Measurements from ENCODE around the gene KCNAB2. TPM values are rescaled to one million over a fixed set of nuclear protein-coding genes. Genes with fewer than 3 reads are reported as not detected.

The KCNAB2 gene
- total RNA-seq, 1 experiment from 2014 or later, result 10.3 TPM

DNA sequence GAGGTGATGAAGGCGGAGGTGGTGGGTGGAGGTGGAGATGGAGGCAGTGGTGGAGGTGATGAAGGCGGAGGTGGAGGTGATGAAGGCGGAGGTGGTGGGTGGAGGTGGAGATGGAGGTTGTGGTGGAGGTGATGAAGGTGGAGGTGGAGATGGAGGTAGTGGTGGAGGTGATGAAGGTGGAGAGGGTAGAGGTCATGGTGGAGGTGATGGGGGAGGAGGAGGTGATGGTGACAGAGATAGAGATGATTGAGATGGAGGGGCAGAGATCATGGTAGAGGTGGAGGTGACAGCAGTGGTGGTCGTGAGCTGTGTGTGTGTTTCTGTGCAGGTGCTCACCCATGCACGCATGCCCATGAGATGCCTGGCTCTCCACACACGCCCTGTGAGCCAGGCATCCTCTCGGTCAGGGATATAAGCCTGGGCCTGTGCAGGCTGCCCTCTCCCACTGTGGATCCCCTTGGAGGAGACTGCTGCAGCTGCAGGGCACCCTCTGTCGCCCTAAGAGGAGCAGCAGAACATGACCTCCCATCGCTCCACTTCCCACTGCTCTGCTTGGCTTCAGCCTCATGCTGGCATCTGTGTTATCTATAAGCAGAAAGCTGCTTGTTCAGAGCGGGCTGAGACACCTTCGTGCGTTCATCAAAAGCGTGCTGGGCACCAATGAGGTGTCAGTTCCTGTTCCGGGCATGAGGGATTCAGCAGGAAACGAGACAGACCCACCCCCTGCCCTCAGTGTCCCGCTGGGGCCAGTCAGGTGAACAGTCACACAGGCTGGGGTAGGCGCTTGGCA is 33.0 kb upstream of the KCNAB2 start (continued):
- TF ChIP-seq EMX1 (CRISPR knock-in tag; IDR thresholded peaks at IDR 0.05) (no peak), HMGA2 (CRISPR knock-in tag; IDR thresholded peaks at IDR 0.05) (no peak), NR1H2 (CRISPR knock-in tag; IDR thresholded peaks at IDR 0.05) (no peak), SMAD4 (CRISPR knock-in tag; IDR thresholded peaks at IDR 0.05) (no peak)
- TF ChIP-seq, protein P1, sequence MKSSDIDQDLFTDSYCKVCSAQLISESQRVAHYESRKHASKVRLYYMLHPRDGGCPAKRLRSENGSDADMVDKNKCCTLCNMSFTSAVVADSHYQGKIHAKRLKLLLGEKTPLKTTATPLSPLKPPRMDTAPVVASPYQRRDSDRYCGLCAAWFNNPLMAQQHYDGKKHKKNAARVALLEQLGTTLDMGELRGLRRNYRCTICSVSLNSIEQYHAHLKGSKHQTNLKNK (CRISPR knock-in tag; IDR thresholded peaks at IDR 0.05), result no peak
- TF ChIP-seq, protein P2, sequence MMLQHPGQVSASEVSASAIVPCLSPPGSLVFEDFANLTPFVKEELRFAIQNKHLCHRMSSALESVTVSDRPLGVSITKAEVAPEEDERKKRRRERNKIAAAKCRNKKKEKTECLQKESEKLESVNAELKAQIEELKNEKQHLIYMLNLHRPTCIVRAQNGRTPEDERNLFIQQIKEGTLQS (CRISPR knock-in tag; conservative IDR thresholded peaks at IDR 0.05), result no peak
- TF ChIP-seq, protein P3, sequence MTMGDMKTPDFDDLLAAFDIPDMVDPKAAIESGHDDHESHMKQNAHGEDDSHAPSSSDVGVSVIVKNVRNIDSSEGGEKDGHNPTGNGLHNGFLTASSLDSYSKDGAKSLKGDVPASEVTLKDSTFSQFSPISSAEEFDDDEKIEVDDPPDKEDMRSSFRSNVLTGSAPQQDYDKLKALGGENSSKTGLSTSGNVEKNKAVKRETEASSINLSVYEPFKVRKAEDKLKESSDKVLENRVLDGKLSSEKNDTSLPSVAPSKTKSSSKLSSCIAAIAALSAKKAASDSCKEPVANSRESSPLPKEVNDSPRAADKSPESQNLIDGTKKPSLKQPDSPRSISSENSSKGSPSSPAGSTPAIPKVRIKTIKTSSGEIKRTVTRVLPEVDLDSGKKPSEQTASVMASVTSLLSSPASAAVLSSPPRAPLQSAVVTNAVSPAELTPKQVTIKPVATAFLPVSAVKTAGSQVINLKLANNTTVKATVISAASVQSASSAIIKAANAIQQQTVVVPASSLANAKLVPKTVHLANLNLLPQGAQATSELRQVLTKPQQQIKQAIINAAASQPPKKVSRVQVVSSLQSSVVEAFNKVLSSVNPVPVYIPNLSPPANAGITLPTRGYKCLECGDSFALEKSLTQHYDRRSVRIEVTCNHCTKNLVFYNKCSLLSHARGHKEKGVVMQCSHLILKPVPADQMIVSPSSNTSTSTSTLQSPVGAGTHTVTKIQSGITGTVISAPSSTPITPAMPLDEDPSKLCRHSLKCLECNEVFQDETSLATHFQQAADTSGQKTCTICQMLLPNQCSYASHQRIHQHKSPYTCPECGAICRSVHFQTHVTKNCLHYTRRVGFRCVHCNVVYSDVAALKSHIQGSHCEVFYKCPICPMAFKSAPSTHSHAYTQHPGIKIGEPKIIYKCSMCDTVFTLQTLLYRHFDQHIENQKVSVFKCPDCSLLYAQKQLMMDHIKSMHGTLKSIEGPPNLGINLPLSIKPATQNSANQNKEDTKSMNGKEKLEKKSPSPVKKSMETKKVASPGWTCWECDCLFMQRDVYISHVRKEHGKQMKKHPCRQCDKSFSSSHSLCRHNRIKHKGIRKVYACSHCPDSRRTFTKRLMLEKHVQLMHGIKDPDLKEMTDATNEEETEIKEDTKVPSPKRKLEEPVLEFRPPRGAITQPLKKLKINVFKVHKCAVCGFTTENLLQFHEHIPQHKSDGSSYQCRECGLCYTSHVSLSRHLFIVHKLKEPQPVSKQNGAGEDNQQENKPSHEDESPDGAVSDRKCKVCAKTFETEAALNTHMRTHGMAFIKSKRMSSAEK (CRISPR knock-in tag; IDR thresholded peaks at IDR 0.05; ENCODE audit: borderline replicate concordance), result no peak
- TF ChIP-seq, protein P4, sequence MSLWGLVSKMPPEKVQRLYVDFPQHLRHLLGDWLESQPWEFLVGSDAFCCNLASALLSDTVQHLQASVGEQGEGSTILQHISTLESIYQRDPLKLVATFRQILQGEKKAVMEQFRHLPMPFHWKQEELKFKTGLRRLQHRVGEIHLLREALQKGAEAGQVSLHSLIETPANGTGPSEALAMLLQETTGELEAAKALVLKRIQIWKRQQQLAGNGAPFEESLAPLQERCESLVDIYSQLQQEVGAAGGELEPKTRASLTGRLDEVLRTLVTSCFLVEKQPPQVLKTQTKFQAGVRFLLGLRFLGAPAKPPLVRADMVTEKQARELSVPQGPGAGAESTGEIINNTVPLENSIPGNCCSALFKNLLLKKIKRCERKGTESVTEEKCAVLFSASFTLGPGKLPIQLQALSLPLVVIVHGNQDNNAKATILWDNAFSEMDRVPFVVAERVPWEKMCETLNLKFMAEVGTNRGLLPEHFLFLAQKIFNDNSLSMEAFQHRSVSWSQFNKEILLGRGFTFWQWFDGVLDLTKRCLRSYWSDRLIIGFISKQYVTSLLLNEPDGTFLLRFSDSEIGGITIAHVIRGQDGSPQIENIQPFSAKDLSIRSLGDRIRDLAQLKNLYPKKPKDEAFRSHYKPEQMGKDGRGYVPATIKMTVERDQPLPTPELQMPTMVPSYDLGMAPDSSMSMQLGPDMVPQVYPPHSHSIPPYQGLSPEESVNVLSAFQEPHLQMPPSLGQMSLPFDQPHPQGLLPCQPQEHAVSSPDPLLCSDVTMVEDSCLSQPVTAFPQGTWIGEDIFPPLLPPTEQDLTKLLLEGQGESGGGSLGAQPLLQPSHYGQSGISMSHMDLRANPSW (CRISPR knock-in tag; conservative IDR thresholded peaks at IDR 0.05; ENCODE audit: low read depth), result no peak

DNA sequence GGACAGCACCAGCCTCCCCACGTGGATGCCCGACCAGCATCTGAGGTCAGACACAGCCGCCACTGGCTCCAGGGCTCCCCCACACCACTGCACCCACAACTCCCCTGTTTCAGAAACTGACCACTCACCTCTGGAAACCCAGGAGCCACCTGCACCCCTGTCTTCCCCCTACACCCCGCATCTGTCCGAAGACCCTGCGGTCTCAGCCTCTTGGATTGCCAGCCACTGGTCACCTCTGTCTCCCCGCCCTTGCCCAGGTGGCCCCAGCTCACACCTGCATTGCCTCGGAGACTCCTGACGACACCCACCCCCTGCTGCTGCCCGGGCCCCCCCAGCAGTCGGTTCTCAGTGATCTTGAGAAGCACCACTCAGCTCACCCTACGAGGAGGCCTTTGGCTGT is 32.2 kb upstream of the KCNAB2 start:
- CTCF ChIA-PET, result interaction anchor here (0.8 to 1.3 kb wide), 2 partner anchors 21 to 22 kb away, joined by 3 to 6 read pairs; no protein-coding TSS in a partner anchor
- no peak overlapping the region for H3K27ac Mint-ChIP-seq
- H3K27me3 Mint-ChIP-seq (ENCODE audit: low read depth), result no peaks in the 10 kb centered on the region; the same call in 1 of the 2 replicates

DNA sequence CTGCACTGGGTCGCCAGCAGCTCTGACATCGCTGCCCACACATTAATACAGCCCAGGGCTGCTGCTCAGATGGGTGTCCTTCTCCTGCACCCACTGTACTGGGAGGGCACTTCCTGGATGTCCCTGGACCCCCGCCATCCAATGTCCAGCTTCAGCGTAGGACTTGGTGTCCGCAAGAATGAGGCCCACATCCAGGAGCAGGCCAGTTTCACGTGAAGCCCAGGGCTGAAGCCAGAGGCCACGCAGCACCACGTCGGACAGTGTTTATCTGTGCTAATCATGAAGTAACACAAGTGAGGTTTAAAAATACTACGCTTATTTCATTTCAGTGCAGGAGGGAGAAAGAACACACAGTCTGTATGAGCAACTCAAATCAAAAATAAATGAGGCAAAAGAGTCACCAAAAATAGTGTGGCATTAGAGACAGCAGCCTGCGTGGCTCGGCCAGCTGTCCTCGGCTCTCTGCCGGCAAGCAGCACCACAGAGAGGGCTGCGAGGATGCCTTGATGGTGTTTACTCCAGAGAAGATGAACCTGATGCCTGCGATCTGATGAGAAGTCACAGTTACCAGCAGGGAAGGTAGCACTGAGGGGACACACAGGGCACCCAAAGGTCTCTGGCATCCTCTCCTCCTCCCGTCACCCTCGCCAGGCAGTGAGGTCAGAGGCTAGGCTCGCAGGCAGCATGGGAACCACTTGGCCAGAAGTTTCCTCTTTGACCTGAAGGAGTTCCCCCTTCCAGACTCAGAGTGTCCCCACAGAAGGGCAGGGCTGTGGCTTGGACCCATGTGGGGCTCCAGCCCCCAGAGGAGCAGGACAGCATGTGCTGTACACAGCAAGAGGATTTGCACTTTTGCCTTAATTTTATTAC is 31.3 kb upstream of the KCNAB2 start:
- POLR2A ChIA-PET, result no interaction called here
- H3K36me3 Mint-ChIP-seq, result no peaks in the 10 kb centered on the region
- no peak overlapping the region; the same call in 1 of the 2 replicates for H3K27ac Mint-ChIP-seq
- no peaks in the 10 kb centered on the region for H3K4me1 Mint-ChIP-seq
- no peaks in the 10 kb centered on the region; the same call in 1 of the 2 replicates for H3K27me3 Mint-ChIP-seq (ENCODE audit: low read depth)
- no peak for TF ChIP-seq RELA (CRISPR knock-in tag; IDR thresholded peaks at IDR 0.05; ENCODE audit: borderline replicate concordance)
- TF ChIP-seq, protein P5, sequence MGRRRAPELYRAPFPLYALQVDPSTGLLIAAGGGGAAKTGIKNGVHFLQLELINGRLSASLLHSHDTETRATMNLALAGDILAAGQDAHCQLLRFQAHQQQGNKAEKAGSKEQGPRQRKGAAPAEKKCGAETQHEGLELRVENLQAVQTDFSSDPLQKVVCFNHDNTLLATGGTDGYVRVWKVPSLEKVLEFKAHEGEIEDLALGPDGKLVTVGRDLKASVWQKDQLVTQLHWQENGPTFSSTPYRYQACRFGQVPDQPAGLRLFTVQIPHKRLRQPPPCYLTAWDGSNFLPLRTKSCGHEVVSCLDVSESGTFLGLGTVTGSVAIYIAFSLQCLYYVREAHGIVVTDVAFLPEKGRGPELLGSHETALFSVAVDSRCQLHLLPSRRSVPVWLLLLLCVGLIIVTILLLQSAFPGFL (CRISPR knock-in tag; IDR thresholded peaks at IDR 0.05; ENCODE audit: borderline replicate concordance), result no peak
- TF ChIP-seq CBFB (CRISPR knock-in tag; IDR thresholded peaks at IDR 0.05; ENCODE audit: low read depth), result no peak
- no peak for TF ChIP-seq TCF7 (CRISPR knock-in tag; IDR thresholded peaks at IDR 0.05; ENCODE audit: low read depth)
- TF ChIP-seq IRF2 (CRISPR knock-in tag; IDR thresholded peaks at IDR 0.05; ENCODE audit: borderline replicate concordance, low read depth), result no peak
- no peak for TF ChIP-seq ZNF416 (CRISPR knock-in tag; IDR thresholded peaks at IDR 0.05)
- TF ChIP-seq, protein P6, sequence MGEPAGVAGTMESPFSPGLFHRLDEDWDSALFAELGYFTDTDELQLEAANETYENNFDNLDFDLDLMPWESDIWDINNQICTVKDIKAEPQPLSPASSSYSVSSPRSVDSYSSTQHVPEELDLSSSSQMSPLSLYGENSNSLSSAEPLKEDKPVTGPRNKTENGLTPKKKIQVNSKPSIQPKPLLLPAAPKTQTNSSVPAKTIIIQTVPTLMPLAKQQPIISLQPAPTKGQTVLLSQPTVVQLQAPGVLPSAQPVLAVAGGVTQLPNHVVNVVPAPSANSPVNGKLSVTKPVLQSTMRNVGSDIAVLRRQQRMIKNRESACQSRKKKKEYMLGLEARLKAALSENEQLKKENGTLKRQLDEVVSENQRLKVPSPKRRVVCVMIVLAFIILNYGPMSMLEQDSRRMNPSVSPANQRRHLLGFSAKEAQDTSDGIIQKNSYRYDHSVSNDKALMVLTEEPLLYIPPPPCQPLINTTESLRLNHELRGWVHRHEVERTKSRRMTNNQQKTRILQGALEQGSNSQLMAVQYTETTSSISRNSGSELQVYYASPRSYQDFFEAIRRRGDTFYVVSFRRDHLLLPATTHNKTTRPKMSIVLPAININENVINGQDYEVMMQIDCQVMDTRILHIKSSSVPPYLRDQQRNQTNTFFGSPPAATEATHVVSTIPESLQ (CRISPR knock-in tag; IDR thresholded peaks at IDR 0.05), result no peak
- ATAC-seq, result no peak
- H3K9me3 Mint-ChIP-seq, result no peaks in the 10 kb centered on the region
- no peak for DNase-seq (ENCODE audit: low spot score)
- H3K4me3 Mint-ChIP-seq, result no peak overlapping the region
- CTCF ChIA-PET, result interaction anchor here (1.3 kb wide), 1 partner anchor 20 kb away, joined by 6 read pairs; no protein-coding TSS in a partner anchor

More for the DNA sequence above, 32.2 kb upstream of the KCNAB2 start:
- POLR2A ChIA-PET, result interaction anchor here (0.6 kb wide), 1 partner anchor 20 kb away, joined by 3 read pairs; no protein-coding TSS in a partner anchor
- no peaks in the 10 kb centered on the region for H3K4me1 Mint-ChIP-seq
- DNase-seq (ENCODE audit: low spot score) (no peak), ATAC-seq (no peak)
- no peaks in the 10 kb centered on the region for H3K36me3 Mint-ChIP-seq
- H3K9me3 Mint-ChIP-seq, result no peaks in the 10 kb centered on the region
- no peak overlapping the region for H3K4me3 Mint-ChIP-seq
- TF ChIP-seq, protein P7, sequence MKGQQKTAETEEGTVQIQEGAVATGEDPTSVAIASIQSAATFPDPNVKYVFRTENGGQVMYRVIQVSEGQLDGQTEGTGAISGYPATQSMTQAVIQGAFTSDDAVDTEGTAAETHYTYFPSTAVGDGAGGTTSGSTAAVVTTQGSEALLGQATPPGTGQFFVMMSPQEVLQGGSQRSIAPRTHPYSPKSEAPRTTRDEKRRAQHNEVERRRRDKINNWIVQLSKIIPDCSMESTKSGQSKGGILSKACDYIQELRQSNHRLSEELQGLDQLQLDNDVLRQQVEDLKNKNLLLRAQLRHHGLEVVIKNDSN (CRISPR knock-in tag; IDR thresholded peaks at IDR 0.05), result no peak
- TF ChIP-seq NR1H2 (CRISPR knock-in tag; IDR thresholded peaks at IDR 0.05) (no peak), GRHL2 (CRISPR knock-in tag; IDR thresholded peaks at IDR 0.05; ENCODE audit: insufficient replicate concordance, severe bottlenecking) (no peak), KAT7 (CRISPR knock-in tag; IDR thresholded peaks at IDR 0.05; ENCODE audit: borderline replicate concordance) (no peak), IRF2 (CRISPR knock-in tag; IDR thresholded peaks at IDR 0.05; ENCODE audit: borderline replicate concordance, low read depth) (no peak)

All from WTC11 (cell line).